Endothelial cell of hepatic sinusoid (primary cell): ENCODE results near the gene PDZD11.
"Not testable (repeated sequence)": the region's sequence is repeated elsewhere in the genome, so short reads cannot be mapped to it uniquely, and the experiment has no call there.

Source experiments
- in situ Hi-C: cut with HindIII; loops from 2 replicates; pipeline ENCODE4 v1.10.0; 2017; ENCODE audit warnings: low sequenced_read_pairs

Gene PDZD11, protein sequence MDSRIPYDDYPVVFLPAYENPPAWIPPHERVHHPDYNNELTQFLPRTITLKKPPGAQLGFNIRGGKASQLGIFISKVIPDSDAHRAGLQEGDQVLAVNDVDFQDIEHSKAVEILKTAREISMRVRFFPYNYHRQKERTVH

GRCh38 chrX:70289793-70290770, at the start of gene PDZD11, which contains the start of gene KIF4A:
Gene PDZD11 (minus strand): TSS chrX:70289927. CDS start chrX:70289341, 586 bp downstream.
Gene KIF4A (plus strand): TSS chrX:70290104. CDS start chrX:70290459, 355 bp downstream.
- in situ Hi-C loops = no loop called here

DNA sequence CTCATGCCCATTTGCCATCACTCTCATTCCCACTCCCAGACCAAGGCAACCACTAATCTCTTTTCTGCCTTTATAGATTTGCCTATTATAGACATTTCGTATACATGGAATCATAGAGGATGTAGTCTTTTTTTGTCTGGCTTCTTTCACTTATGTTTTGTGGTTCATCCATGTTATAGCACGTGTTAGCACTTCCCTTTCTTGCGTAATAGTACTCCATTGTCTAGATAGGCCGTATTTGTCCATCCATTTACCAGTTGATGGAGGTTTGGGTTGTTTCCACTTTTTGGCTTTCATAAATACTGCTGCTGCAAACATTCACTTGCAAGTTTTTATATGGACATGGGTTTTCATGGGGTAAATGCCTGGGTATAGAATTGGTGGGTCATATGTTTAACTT, 48.6 kb upstream of the PDZD11 start:
- in situ Hi-C loops = loop anchor here (5.0 kb wide), 1 partner anchor 94 kb away; no protein-coding TSS in a partner anchor

DNA sequence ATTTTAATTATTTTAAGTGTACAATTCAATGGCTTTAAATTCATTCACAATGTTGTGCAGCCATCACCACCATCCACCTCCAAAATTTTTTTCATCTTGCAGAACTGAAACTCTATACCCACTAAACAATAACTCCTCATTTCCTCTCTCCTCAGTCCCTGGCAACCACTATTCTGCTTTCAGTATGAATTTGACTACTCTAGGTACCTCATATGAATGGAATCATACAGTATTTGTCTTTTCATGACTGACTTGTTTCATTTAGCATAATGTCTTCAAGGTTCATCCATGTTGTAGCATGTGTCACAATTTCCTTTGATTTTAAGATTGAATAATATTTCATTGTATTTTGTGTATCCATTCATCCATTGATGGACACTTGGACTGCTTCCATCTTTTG, 47.0 kb upstream of the PDZD11 start:
- in situ Hi-C loops = loop anchor here (5.0 kb wide), 1 partner anchor 96 kb away; no protein-coding TSS in a partner anchor

DNA sequence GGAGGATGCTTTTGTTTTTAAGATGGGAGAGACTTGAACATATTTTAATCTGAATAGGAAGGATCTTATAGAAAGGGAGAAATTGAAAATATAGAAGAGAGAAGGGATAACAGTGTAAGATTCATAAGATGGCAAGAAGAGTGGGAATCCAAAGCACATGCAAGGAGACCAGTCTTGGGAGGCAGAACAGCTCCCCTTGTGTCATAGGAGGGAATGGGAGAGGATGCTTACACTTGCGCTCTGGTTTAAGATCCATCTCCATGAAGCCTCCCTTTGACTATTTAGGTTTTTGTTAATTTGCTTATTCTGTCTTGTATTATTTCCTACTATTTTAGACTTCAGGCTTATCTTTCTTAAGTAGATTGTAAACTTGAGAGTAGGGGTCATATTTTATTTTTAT, 42.9 kb upstream of the PDZD11 start:
- in situ Hi-C loops = no loop called here

DNA sequence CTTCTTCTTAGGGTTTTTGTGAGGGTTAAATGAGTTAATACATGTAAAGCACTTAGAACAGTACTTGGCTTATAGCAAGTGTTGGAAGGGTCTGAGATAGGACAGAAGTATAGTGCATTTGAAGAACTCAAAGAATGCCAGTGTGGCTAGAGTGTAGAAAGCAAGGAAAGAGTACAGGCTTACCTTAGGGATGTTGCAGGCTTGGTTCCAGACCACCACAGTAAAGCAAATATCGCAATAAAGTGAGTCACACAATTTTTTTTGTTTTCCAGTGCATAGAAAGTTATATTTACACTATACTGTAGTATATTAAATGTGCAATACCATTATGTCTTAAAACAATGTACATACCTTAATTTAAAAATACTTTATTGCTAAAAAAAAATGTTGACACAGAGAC, 41.4 kb upstream of the PDZD11 start:
- in situ Hi-C loops = no loop called here

DNA sequence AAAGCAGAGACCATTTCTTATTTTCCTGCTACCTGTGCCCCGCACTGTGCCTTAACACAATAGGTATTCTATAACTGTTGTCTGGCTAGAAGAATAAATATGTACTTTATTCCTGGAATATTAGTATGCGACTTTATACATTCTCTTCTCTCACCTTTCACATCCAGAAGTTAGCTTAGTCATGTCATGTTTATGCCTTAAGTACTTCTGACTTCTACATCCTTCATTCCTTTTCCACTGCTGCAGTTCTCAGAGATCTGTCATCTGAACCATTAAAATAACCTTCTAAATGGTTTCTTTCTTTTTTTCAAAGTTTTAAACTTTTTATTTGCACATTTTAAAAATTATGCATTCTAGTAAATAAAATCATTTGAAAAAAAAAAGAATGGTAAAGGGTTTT, 34.6 kb upstream of the PDZD11 start:
- in situ Hi-C loops = no loop called here

DNA sequence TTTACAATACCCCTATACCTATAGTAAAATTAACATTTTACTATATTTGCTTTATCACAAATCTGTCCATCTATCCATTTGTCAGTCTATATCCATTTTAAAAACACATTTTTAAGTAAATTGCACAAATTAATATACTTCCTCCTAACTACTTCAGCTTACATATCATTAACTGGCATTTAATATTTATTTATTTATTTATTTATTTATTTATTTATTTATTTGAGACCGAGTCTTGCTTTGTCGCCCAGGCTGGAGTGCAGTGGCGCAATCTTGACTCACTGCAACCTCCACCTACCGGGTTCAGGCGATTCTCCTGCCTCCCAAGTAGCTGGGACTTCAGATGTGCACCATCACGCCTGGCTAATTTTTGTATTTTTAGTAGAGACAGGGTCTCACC, 33.9 kb upstream of the PDZD11 start:
- in situ Hi-C loops = not testable (repeated sequence)

- in situ Hi-C loops = no loop called here
These were observed 33.1 kb upstream of the PDZD11 start for GRCh38 chrX:70322784-70323183.

DNA sequence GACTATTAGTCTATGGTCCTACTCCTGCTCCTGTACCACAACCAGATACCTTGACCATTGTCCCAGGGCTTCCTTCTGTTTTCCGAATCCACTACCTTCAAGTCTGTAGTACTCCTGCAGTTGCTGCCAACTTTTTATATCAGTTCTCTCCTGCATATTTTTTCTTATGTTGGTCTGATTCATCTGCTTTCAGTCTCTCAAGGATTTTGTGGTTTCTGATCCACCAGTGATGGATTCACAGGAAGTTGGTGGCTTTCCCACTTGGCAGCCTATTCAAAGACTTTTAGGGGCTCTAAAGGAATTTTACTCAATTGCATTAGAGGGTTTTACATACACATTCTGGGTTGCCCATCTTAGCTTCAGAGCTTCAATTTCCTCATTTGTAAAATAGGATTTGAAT, 23.8 kb upstream of the PDZD11 start:
- in situ Hi-C loops = no loop called here

DNA sequence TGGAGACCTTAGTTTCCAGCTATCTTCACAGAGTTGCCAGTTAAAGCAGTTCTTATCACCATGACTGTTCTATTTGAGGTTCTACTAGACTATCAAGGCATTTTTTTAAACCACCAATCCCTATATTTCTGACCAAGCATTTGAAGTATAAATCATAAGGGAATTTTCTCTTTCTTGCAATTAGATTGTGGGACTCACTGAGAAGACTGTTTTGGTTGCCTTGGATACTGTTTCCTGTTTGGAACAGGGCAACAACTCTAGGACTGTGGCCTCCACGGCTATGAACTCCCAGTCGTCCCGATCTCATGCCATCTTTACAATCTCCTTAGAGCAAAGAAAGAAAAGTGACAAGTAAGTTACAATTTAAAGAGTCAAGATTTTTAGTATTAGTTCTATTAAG, 12.0 kb upstream of the PDZD11 start:
- in situ Hi-C loops = no loop called here

GRCh38 chrX:70293621-70294020, 3.9 kb upstream of the PDZD11 start:
- in situ Hi-C loops = no loop called here

DNA sequence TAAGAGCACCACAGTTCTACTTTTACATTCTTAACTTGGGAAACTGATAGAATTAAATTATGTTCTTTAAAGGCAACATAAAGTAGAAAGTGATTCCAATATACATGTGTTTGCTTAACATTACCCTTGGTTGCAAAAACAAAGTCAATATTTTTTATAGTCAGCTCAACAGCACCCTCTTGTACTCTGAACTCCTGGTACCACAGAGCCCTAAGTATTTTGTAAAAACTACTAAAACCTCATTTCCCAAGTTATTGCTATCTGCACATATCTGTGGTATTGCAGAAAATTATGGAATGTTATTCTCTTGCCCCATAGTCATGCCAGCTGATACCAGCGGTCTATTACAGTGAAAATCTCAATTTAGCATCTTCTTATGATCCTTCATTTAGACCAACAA, 3.1 kb upstream of the PDZD11 start:
- in situ Hi-C loops = no loop called here

DNA sequence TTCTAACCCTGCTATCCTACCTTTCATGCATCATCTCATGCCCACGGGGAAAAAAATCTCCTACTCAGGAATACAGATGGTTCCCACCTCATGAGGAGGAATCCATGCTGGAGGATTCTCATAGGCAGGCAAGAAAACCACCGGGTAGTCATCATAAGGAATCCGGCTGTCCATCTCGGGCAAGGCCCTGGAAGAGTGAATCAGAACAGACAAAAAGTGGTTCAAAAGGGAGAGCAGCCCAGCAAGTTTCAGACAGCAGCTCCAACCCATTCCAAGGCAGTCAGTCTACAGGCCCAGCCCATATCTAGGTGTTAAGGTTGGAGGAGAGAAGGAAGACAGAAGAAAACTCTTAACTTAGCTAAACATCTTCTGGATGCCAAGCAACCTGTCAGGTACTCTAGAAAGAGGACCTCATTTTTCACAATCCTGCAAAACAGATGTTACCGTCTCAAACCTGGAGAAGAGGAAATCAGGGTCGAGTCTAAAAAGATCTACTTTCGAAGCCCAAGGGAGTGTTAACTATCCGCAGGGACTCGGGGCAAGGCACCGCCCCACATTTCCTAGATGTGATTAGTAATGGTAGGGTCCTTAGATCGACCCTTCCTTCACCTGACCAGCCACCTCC, 447 bp downstream of the PDZD11 start:
- in situ Hi-C loops = no loop called here

GRCh38 chrX:70281951-70282350, 7.8 kb downstream of the PDZD11 start, which contains the start of gene RAB41:
Gene RAB41 (plus strand): TSS chrX:70282172. CDS start chrX:70282218, 46 bp downstream.
- in situ Hi-C loops = no loop called here

DNA sequence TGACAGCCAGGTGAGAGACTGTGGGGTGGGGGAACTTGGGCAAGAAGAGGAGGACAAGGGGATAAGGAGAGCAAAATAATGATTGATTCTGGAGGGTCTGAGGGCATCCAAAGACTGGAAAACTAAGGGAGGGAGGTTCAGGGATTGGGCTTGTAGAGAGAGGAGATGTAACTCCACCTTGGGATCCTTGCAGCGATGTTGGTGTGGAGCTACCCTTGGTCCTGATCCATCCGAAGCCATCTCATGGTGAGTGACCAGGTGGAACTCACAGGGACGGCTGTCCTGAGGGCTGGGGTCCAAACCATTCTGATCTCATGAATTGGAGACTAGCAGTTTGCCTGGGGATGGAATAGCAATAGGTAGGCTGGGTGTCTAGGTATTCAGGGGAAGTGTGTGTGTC, 9.2 kb downstream of the PDZD11 start:
- in situ Hi-C loops = no loop called here

GRCh38 chrX:70279081-70279480, 10.6 kb downstream of the PDZD11 start:
- in situ Hi-C loops = no loop called here

DNA sequence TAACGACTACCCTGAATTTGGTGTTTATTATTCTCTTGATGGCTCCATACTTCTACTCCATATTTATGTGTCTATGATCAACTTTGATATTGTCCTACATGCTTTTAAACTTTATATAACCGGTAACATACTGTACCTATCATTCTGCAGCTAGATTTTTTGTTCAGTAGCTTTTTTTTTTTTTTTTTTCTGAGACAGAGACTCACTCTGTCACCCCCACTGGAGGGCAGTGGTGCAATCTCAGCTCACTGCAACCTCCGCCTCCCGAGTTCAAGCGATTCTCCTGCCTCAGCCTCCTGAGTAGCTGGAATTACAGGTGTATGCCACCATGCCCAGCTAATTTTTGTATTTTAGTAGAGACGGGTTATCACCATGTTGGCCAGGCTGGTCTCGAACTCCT, 15.7 kb downstream of the PDZD11 start:
- in situ Hi-C loops = not testable (repeated sequence)

- in situ Hi-C loops = no loop called here
These were observed 21.7 kb downstream of the PDZD11 start, which contains the start of gene ARR3 for GRCh38 chrX:70268034-70268433. Gene ARR3 (plus strand): TSS chrX:70268334. CDS start chrX:70269386, 1,052 bp downstream.

DNA sequence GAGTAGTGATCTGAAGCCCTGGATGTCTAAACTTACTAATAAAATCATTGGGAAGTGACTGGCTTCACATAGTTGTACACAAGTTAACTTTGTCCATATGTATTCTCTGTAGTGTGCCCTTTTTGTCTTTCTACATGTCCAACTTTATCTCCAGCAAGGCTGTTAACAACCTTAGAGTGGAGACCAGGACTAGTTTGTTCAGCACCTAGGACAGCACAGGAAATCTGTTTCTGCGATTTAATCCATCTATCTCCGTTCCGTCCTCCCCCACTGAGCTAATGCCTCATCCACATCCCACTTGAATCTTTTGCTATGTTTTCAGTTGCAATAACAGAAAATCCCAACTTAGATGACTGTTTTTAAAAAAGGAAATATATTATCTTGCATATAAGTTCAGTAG, 24.9 kb downstream of the PDZD11 start:
- in situ Hi-C loops = no loop called here

DNA sequence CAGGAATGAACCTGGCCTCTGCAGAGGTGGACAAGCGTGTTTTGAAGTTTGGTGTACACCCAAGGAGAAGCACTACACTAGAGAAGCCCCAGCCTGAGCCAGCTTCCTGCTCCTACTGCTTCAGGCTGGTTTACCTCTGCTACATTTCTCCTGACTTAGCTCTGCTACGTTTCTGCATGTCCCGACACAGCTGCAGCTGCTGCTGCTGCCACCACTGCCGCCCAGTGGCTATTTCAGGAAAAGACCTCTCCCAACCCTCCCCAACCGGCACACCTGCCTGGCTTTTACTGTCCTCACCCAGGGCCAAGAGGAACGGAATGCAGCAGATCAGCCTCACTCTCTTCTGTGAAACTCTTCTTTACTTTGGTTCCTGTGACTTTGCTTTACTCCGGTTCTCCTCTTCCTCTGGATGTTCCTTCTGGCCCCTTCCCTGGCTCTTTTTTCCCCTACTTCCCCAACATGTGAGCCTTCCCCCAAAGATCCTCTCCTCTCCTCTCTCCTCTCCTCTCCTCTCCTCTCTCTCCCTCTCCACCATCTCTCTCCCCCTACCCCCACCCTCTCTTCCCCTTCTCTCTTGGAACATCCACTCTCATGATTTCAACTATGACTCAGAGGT, 26.7 kb downstream of the PDZD11 start:
- in situ Hi-C loops = no loop called here

DNA sequence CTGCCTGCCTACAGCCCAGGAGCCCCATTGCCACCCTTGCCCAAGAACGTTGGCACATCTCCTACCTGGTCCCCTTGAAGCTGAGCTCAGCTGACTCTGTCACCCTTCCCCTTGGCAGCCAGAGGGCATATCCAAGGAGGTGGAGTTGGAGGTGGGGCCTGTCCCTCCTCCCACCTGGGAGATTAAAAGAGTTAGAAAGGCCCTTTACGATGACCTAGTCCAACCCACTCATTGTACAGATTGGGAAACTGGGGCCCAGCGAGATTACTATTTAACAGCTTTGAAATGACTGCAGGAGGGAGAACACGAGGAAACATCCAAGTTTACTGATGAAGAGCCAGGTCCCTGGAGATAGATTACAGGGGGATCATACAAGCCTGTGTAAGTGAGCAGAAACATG, 29.6 kb downstream of the PDZD11 start, which contains the start of gene P2RY4:
P2RY4 (minus strand) TSS at position 101 of the 400 bp plus-strand sequence. CDS start 580 bp downstream, outside the sequence.
- in situ Hi-C loops = no loop called here
